ENCODE results near the gene SUN1. TPM values are rescaled to one million over a fixed set of nuclear protein-coding genes. Genes with fewer than 3 reads are reported as not detected.

Gene SUN1
- total RNA-seq, 2 experiments from 2014 or later: 65.7 to 72.8 TPM

Other genes with a start within 250 kb of the SUN1 start
- gene DNAAF5, start 105.8 kb upstream of the SUN1 start, total RNA-seq: 10 to 100 TPM; 16.8 to 19.7 TPM
- 10 to 100 TPM; 13.1 to 13.4 TPM for gene PRKAR1B, start 105.2 kb upstream of the SUN1 start, total RNA-seq
- 10 to 100 TPM; 32.6 to 38.2 TPM for gene GET4, start 44.1 kb downstream of the SUN1 start, total RNA-seq
- gene ADAP1, start 122.2 kb downstream of the SUN1 start, total RNA-seq: 10 to 100 TPM; 11.1 to 13.0 TPM
- 10 to 100 TPM; 17.4 to 18.2 TPM for gene COX19, start 143.1 kb downstream of the SUN1 start, total RNA-seq
- gene CYP2W1, start 150.7 kb downstream of the SUN1 start, total RNA-seq: not detected
- gene GPR146, start 212.1 kb downstream of the SUN1 start, total RNA-seq: 10 to 100 TPM; 10.0 to 10.1 TPM

Data from activated CD4-positive, alpha-beta memory T cell treated with anti-CD3 and anti-CD28 coated beads, Interleukin-2, amount 10 ng/mL, durations not matched to agents 7 days and 5 days (primary cell).